ENCODE measurements around the gene PSMG4. TPM values are rescaled to one million over a fixed set of nuclear protein-coding genes. Genes with fewer than 3 reads are reported as not detected.

Gene PSMG4
- total and polyA plus RNA-seq, 9 of the 15 experiments (the other 6 are each of a cell fraction or from before 2014, with no cell fraction given): 12.9 to 185 (median 52.0) TPM

DNA sequence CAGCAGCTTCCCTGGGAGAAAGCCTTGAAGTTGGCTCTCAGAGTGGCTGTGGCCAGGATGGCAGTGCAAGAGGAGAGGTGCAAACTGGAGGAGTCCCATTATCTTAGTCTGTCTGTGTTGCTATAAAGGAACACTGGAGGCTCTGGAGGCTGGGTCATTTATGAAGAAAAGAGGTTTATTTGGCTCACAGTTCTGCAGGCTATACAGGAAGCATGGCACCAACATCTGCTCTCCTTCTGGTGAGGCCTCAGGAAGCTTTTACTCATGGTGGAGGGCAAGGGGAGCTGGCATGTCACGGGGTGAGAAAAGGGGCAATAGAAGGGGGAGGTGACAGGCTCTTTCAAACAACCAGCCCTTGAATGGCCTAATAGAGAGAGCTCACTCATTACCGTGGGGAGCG, 47.1 kb downstream of the PSMG4 start (continued):
- TF ChIP-seq DIDO1 (tag; IDR thresholded peaks at IDR 0.05; ENCODE audit: low read depth) (no peak), ZNF316 (IDR thresholded peaks at IDR 0.05) (peak; percentile 52; the same call in 1 of the 2 replicates)

GRCh38 chr6:3306848-3307247, 48.1 kb downstream of the PSMG4 start:
- WGBS (ENCODE audit: insufficient coverage, low coverage, missing lambda C conversion rate): 76% methylated on average over 10 of the region's 10 CpGs
- Histone ChIP-seq H3K4me3 (no peak overlapping the region), H3K79me2 (ENCODE audit: control insufficient read depth, insufficient read depth, low read length) (no peaks in the 10 kb centered on the region), H3K36me3 (ENCODE audit: control insufficient read depth, insufficient read depth, low read length) (no peaks in the 10 kb centered on the region), H3K9ac (ENCODE audit: insufficient read depth in 1 of 2, low read depth in 2 of 2, low read length in 2 of 2) (no peak overlapping the region), H3K9me3 (replicated peaks; ENCODE audit: control insufficient read depth, insufficient read depth, low read depth, low read length) (0 out of 2 replicates have a peak, but pooled peaks cover 5% of the 10 kb centered on the region), H3K9me1 (ENCODE audit: control insufficient read depth, insufficient read depth, low read length) (no peaks in the 10 kb centered on the region), H3K4me2 (ENCODE audit: insufficient read depth, low read length) (no peak overlapping the region), H2AFZ (ENCODE audit: low read depth, low read length) (no peak overlapping the region), H3K4me1 (replicated peaks in 1 of 2; ENCODE audit: control insufficient read depth in 2 of 2, insufficient read depth in 2 of 2, low read length in 2 of 2) (peaks cover 0 to 4% of the 10 kb centered on the region in 2 experiments; a peak in 2 of 5 replicates), H3K27me3 (ENCODE audit: control insufficient read depth in 2 of 2, insufficient read depth in 2 of 2, low read length in 2 of 2) (no peaks in the 10 kb centered on the region), H4K20me1 (replicated peaks; ENCODE audit: control insufficient read depth, insufficient read depth, low read length) (no peaks in the 10 kb centered on the region), H3K27ac (ENCODE audit: extremely low read depth, low read depth, low read length) (no peak overlapping the region)
- ATAC-seq (no peak), DNase-seq (ENCODE audit: extremely low read depth in 1 of 4, low spot score in 3 of 4) (no peak), FAIRE-seq (no peak)
- POLR2A ChIA-PET: no interaction called here
- BruUV-seq (replicated peaks): no TSS peak
- intact Hi-C loops (cut with micrococcal nuclease): no loop called here
- in situ Hi-C loops (cut with MboI): no loop called here
- TF ChIP-seq CC2D1A (IDR thresholded peaks at IDR 0.05) (no peak), SAFB (IDR thresholded peaks at IDR 0.05; ENCODE audit: borderline replicate concordance, low read depth, low read length) (no peak), ZNF395 (CRISPR knock-in tag; IDR thresholded peaks at IDR 0.05) (no peak), DPF2 (IDR thresholded peaks at IDR 0.05) (no peak), ZNF583 (CRISPR knock-in tag; IDR thresholded peaks at IDR 0.05) (no peak), KLF16 (IDR thresholded peaks at IDR 0.05) (no peak), KDM5B (IDR thresholded peaks at IDR 0.05; ENCODE audit: insufficient replicate concordance, low read depth, low read length) (no peak)
- CTCF ChIA-PET (ENCODE audit: low intra/inter-chr PET ratio): no interaction called here
